AG04450 (cell line): Measurements from ENCODE around the gene DNAJC1. TPM values are rescaled to one million over a fixed set of nuclear protein-coding genes. Genes with fewer than 3 reads are reported as not detected.

Experiments used
- CTCF ChIA-PET: fragments of 300-600, 350-600 bp; formaldehyde crosslinking; extraction: SDS; loops from one replicate; lab custom pipeline; 2022; ENCODE audit warnings: antibody characterized with exemption, inconsistent platforms; lab: Charles Lee
- POLR2A ChIA-PET: fragments of 350-600 bp; formaldehyde crosslinking; extraction: SDS; loops from one replicate; lab custom pipeline; 2021; ENCODE audit warnings: antibody characterized with exemption, inconsistent platforms; lab: Yijun Ruan, JAX
- DNase-seq: peaks from one replicate; pipeline ENCODE4 v3.0.0-alpha.2; 2011; ENCODE audit warnings: low read depth, low spot score
- H3K27ac ChIP-seq: one replicate; pipeline ENCODE4 v1.5.1; 2012; ENCODE audit warnings: low read depth, low read length, control low read depth
- H3K27me3 ChIP-seq: one replicate; pipeline ENCODE4 v1.6.0; 2012; ENCODE audit warnings: low read length; ENCODE audit not compliant: control insufficient read depth, insufficient read depth
- H3K4me3 ChIP-seq: 2 replicates; pipeline ENCODE4 v1.5.1; 2011; ENCODE audit warnings: mild to moderate bottlenecking, low read depth, low read length, control low read depth
- H3K9me3 ChIP-seq: 2 replicates; pipeline ENCODE4 v1.5.1; 2012; ENCODE audit warnings: low read length; ENCODE audit not compliant: control insufficient read depth, insufficient read depth
- CTCF ChIP-seq: IDR thresholded peaks from 2 replicates; pipeline ENCODE4 v1.5.1; 2011; ENCODE audit warnings: low read depth, low read length, control low read depth, inconsistent platforms
- polyA plus RNA-seq: library from polyadenylated mRNA; depleted of rRNA; stranded (reverse); fragments of >200 nt; gene quantifications from 2 replicates; pipeline ENCODE4 v1.2.3, GENCODE V29; 2011

The DNAJC1 gene
- polyA plus RNA-seq, 1 experiment, result 21.5 TPM

GRCh38 chr10:21944727-21945386 is 58.7 kb downstream of the DNAJC1 start:
- Histone ChIP-seq H3K9me3 (no peaks in the 10 kb centered on the region), H3K27me3 (no peaks in the 10 kb centered on the region), H3K27ac (no peak overlapping the region), H3K4me3 (no peak overlapping the region)
- TF ChIP-seq CTCF, result no peak
- POLR2A ChIA-PET, result no interaction called here
- no peak for DNase-seq
- CTCF ChIA-PET, result interaction anchor here (0.6 kb wide), 1 partner anchor 389 kb away, joined by 3 read pairs; no protein-coding TSS in a partner anchor

- no peak for DNase-seq
- Histone ChIP-seq H3K9me3 (no peaks in the 10 kb centered on the region), H3K27ac (no peak overlapping the region), H3K4me3 (no peak overlapping the region), H3K27me3 (no peaks in the 10 kb centered on the region)
- ChIA-PET POLR2A (no interaction called here), CTCF (interaction anchor here (0.7 to 1.6 kb wide), 2 partner anchors 9 to 145 kb away, joined by 3 to 9 read pairs; no protein-coding TSS in a partner anchor)
- no peak for TF ChIP-seq CTCF
Measured at GRCh38 chr10:21943633-21944265, 59.8 kb downstream of the DNAJC1 start.

- no peaks in the 10 kb centered on the region for H3K27me3 ChIP-seq
- no peak overlapping the region for H3K27ac ChIP-seq
- ChIA-PET CTCF (no interaction called here), POLR2A (no interaction called here)
- no peak overlapping the region for H3K4me3 ChIP-seq
- TF ChIP-seq CTCF, result no peak
- peaks cover 2% of the 10 kb centered on the region; the same call in 1 of the 2 replicates for H3K9me3 ChIP-seq
- no peak for DNase-seq
Measured at GRCh38 chr10:21935439-21936023, 68.0 kb downstream of the DNAJC1 start.

DNA sequence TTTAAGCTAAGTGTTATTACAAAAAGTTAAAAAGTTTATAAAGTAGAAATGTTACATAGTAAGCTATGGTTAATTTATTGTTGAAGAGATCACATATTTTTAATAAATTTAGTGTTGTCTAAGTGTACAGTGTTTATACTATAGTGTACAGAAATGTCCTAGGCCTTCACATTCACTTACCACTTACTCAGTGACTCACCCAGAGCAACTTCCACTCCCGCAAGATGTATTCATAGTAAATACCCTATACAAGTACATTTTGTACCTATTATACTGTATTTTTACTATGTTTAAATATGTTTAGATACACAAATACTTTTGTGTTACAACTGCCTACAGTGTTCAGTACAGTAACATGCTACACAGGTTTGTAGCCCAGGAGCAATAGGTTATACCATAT is 69.2 kb downstream of the DNAJC1 start:
- H3K9me3 ChIP-seq, result peaks cover 2% of the 10 kb centered on the region; the same call in 1 of the 2 replicates
- CTCF ChIA-PET, result interaction anchor here (0.5 to 2.1 kb wide), 3 partner anchors 420 to 655 kb away, joined by 3 to 6 read pairs (median 5); no protein-coding TSS in a partner anchor
- no peak for DNase-seq
- H3K27ac ChIP-seq, result no peak overlapping the region
- H3K27me3 ChIP-seq, result no peaks in the 10 kb centered on the region
- H3K4me3 ChIP-seq, result no peak overlapping the region
- POLR2A ChIA-PET, result no interaction called here
- TF ChIP-seq CTCF, result no peak

GRCh38 chr10:21929070-21929469 is 74.5 kb downstream of the DNAJC1 start:
- ChIA-PET POLR2A (no interaction called here), CTCF (no interaction called here)
- Histone ChIP-seq H3K27ac (no peak overlapping the region), H3K9me3 (no peaks in the 10 kb centered on the region), H3K27me3 (no peaks in the 10 kb centered on the region), H3K4me3 (no peak overlapping the region)
- TF ChIP-seq CTCF, result no peak
- DNase-seq, result no peak
